ENCODE results near the gene XIRP2. TPM values are rescaled to one million over a fixed set of nuclear protein-coding genes. Genes with fewer than 3 reads are reported as not detected.

Gene XIRP2
- total and polyA plus RNA-seq, 4 donors = under 0.01 to 0.14 (median 0.01) TPM; not detected in 1

DNA sequence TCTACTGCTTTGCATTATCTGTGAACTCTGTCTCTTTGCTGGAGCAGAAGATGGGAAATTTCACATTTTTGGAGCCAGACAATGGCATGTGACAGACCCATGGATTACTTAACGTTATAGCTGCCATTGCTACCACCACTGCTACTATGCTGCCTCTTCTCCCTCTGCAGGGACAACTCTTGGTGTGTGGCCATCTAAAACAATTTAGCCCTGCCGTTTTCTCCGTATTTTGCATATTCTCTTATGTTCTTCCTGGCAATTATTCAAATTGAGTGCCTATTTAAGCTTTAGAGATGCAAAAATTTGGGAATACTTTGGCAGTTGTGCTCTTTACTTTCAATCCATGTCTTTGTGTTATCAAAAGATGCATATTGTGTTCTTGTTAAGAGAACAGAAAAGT is 386.8 kb downstream of the XIRP2 start:
- DNase-seq (ENCODE audit: low spot score) = no peak
- peaks cover 0 to 3% (median under 1%) of the 10 kb centered on the region in 4 donors for H3K9me3 ChIP-seq (ENCODE audit: control insufficient read depth in 4 of 4, low read length in 3 of 4)
- H3K27ac ChIP-seq (ENCODE audit: low read depth in 1 of 2, low read length in 2 of 2) = no peak overlapping the region
- peaks cover 0 to 5% (median 0%) of the 10 kb centered on the region in 4 donors for H3K27me3 ChIP-seq (ENCODE audit: control insufficient read depth in 4 of 4, insufficient read depth in 4 of 4, low read length in 3 of 4)
- WGBS = 40% methylated on average over 3 of the region's 3 CpGs
- H3K4me1 ChIP-seq (ENCODE audit: control insufficient read depth in 4 of 4, insufficient read depth in 4 of 4, low read length in 3 of 4) = no peaks in the 10 kb centered on the region
- TF ChIP-seq TAF1 (conservative IDR thresholded peaks at IDR 0.05) = no peak
- TF ChIP-seq, protein P1, sequence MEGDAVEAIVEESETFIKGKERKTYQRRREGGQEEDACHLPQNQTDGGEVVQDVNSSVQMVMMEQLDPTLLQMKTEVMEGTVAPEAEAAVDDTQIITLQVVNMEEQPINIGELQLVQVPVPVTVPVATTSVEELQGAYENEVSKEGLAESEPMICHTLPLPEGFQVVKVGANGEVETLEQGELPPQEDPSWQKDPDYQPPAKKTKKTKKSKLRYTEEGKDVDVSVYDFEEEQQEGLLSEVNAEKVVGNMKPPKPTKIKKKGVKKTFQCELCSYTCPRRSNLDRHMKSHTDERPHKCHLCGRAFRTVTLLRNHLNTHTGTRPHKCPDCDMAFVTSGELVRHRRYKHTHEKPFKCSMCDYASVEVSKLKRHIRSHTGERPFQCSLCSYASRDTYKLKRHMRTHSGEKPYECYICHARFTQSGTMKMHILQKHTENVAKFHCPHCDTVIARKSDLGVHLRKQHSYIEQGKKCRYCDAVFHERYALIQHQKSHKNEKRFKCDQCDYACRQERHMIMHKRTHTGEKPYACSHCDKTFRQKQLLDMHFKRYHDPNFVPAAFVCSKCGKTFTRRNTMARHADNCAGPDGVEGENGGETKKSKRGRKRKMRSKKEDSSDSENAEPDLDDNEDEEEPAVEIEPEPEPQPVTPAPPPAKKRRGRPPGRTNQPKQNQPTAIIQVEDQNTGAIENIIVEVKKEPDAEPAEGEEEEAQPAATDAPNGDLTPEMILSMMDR (IDR thresholded peaks at IDR 0.05; ENCODE audit: low read depth, low read length, missing input control) = no peak
- no peak for TF ChIP-seq HNF4G (IDR thresholded peaks at IDR 0.05)
- no peak for TF ChIP-seq FOXA2 (IDR thresholded peaks at IDR 0.05)
- TF ChIP-seq, protein P2, sequence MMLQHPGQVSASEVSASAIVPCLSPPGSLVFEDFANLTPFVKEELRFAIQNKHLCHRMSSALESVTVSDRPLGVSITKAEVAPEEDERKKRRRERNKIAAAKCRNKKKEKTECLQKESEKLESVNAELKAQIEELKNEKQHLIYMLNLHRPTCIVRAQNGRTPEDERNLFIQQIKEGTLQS (IDR thresholded peaks at IDR 0.05) = no peak
- no peak for TF ChIP-seq SP1 (IDR thresholded peaks at IDR 0.05)
- no peak for TF ChIP-seq HNF4A (conservative IDR thresholded peaks at IDR 0.05)
- no peak for TF ChIP-seq JUND (IDR thresholded peaks at IDR 0.05)
- no peak overlapping the region for H3K4me3 ChIP-seq (ENCODE audit: low read depth in 1 of 3, low read length in 3 of 3)
- H3K36me3 ChIP-seq (ENCODE audit: control insufficient read depth in 4 of 4, insufficient read depth in 3 of 4, low read depth in 1 of 4, low read length in 3 of 4) = no peaks in the 10 kb centered on the region
- no peak overlapping the region for H3K9ac ChIP-seq (ENCODE audit: low read depth in 1 of 2, low read length in 2 of 2)

DNA sequence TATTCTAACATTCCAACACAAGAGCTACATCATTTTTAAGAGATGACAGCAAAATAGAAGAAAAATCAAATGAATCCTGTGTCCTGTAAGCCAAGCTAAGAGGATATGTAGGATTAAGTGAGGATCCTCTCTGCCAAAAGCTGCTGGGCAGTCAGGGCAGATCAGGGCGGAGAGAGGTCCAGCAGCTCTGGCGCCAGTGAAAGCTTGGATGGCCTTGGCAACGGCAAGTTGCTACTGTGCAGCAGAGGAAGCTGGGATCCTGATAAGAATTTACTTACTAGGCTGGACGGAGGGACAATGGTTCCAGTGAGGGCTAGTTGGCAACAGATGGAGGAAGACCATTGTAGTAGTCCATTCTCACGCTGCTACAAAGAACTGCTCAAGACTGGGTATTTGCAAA is 391.5 kb downstream of the XIRP2 start:
- no peaks in the 10 kb centered on the region for H3K4me1 ChIP-seq (ENCODE audit: control insufficient read depth in 4 of 4, insufficient read depth in 4 of 4, low read length in 3 of 4)
- no peaks in the 10 kb centered on the region for H3K36me3 ChIP-seq (ENCODE audit: control insufficient read depth in 4 of 4, insufficient read depth in 3 of 4, low read depth in 1 of 4, low read length in 3 of 4)
- peaks cover 0 to 5% (median 0%) of the 10 kb centered on the region in 4 donors for H3K27me3 ChIP-seq (ENCODE audit: control insufficient read depth in 4 of 4, insufficient read depth in 4 of 4, low read length in 3 of 4)
- H3K9me3 ChIP-seq (ENCODE audit: control insufficient read depth in 4 of 4, low read length in 3 of 4) = peaks cover 0 to 3% (median under 1%) of the 10 kb centered on the region in 4 donors
- no peak overlapping the region for H3K9ac ChIP-seq (ENCODE audit: low read depth in 1 of 2, low read length in 2 of 2)
- 69% methylated on average over 5 of the region's 5 CpGs for WGBS
- no peak overlapping the region for H3K4me3 ChIP-seq (ENCODE audit: low read depth in 1 of 3, low read length in 3 of 3)
- no peak for DNase-seq (ENCODE audit: low spot score)
- H3K27ac ChIP-seq (ENCODE audit: low read depth in 1 of 2, low read length in 2 of 2) = no peak overlapping the region
- TF ChIP-seq RAD21 (IDR thresholded peaks at IDR 0.05) = no peak
- TF ChIP-seq, protein P3, sequence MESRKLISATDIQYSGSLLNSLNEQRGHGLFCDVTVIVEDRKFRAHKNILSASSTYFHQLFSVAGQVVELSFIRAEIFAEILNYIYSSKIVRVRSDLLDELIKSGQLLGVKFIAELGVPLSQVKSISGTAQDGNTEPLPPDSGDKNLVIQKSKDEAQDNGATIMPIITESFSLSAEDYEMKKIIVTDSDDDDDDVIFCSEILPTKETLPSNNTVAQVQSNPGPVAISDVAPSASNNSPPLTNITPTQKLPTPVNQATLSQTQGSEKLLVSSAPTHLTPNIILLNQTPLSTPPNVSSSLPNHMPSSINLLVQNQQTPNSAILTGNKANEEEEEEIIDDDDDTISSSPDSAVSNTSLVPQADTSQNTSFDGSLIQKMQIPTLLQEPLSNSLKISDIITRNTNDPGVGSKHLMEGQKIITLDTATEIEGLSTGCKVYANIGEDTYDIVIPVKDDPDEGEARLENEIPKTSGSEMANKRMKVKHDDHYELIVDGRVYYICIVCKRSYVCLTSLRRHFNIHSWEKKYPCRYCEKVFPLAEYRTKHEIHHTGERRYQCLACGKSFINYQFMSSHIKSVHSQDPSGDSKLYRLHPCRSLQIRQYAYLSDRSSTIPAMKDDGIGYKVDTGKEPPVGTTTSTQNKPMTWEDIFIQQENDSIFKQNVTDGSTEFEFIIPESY (IDR thresholded peaks at IDR 0.05) = no peak
- TF ChIP-seq, protein P1 (IDR thresholded peaks at IDR 0.05; ENCODE audit: low read depth, low read length, missing input control) = no peak
- TF ChIP-seq, protein P4, sequence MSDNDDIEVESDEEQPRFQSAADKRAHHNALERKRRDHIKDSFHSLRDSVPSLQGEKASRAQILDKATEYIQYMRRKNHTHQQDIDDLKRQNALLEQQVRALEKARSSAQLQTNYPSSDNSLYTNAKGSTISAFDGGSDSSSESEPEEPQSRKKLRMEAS (IDR thresholded peaks at IDR 0.05) = no peak
- TF ChIP-seq YY1 (IDR thresholded peaks at IDR 0.05) = no peak
- TF ChIP-seq FOXA2 (IDR thresholded peaks at IDR 0.05) = no peak
- no peak for TF ChIP-seq JUND (IDR thresholded peaks at IDR 0.05)
- TF ChIP-seq, protein P5, sequence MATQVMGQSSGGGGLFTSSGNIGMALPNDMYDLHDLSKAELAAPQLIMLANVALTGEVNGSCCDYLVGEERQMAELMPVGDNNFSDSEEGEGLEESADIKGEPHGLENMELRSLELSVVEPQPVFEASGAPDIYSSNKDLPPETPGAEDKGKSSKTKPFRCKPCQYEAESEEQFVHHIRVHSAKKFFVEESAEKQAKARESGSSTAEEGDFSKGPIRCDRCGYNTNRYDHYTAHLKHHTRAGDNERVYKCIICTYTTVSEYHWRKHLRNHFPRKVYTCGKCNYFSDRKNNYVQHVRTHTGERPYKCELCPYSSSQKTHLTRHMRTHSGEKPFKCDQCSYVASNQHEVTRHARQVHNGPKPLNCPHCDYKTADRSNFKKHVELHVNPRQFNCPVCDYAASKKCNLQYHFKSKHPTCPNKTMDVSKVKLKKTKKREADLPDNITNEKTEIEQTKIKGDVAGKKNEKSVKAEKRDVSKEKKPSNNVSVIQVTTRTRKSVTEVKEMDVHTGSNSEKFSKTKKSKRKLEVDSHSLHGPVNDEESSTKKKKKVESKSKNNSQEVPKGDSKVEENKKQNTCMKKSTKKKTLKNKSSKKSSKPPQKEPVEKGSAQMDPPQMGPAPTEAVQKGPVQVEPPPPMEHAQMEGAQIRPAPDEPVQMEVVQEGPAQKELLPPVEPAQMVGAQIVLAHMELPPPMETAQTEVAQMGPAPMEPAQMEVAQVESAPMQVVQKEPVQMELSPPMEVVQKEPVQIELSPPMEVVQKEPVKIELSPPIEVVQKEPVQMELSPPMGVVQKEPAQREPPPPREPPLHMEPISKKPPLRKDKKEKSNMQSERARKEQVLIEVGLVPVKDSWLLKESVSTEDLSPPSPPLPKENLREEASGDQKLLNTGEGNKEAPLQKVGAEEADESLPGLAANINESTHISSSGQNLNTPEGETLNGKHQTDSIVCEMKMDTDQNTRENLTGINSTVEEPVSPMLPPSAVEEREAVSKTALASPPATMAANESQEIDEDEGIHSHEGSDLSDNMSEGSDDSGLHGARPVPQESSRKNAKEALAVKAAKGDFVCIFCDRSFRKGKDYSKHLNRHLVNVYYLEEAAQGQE (IDR thresholded peaks at IDR 0.05) = no peak
- TF ChIP-seq EGR1 (IDR thresholded peaks at IDR 0.05; ENCODE audit: low read depth in 2 of 2) = no peak
- TF ChIP-seq, protein P2 (IDR thresholded peaks at IDR 0.05) = no peak
- TF ChIP-seq FOXA1 (IDR thresholded peaks at IDR 0.05) = no peak
- no peak for TF ChIP-seq GABPA (IDR thresholded peaks at IDR 0.05 in 1 of 2, conservative IDR thresholded peaks at IDR 0.05 in 1 of 2)
- TF ChIP-seq HNF4G (IDR thresholded peaks at IDR 0.05) = no peak

All from liver (tissue), 9 donors.